Measurements from ENCODE around the gene ATP1B3.

DNA sequence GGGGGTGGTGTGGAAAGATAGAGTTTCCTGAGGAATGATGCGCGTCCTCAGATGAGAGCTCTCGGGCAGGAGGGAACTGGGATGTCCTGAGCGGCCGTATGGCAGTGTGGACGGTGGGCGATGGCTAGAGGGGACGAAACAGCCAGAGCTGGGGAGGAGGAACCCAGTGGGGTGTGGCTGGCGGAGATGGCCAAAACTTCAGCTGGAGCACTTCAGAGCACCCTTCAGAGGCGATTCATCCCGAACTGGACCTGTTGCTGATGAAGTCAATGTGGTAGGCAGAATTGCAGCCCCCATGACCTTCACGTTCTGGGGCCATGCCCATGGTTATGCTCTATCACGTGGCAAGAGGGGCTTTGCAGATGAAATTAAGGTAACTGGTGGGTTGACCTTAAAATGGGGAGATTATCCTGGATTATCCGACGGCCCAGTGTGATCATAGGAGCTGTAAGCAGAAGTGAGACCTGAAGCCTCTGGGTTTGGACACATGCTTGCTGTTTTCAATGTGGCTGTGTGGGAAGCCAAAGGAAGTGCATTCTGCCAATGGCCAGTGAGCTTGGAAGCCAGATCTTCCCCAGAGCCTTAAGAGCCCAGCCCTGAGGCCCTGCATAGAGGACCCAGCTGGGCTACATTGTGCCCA, 52.3 kb downstream of the ATP1B3 start:
- TF ChIP-seq, protein P1, sequence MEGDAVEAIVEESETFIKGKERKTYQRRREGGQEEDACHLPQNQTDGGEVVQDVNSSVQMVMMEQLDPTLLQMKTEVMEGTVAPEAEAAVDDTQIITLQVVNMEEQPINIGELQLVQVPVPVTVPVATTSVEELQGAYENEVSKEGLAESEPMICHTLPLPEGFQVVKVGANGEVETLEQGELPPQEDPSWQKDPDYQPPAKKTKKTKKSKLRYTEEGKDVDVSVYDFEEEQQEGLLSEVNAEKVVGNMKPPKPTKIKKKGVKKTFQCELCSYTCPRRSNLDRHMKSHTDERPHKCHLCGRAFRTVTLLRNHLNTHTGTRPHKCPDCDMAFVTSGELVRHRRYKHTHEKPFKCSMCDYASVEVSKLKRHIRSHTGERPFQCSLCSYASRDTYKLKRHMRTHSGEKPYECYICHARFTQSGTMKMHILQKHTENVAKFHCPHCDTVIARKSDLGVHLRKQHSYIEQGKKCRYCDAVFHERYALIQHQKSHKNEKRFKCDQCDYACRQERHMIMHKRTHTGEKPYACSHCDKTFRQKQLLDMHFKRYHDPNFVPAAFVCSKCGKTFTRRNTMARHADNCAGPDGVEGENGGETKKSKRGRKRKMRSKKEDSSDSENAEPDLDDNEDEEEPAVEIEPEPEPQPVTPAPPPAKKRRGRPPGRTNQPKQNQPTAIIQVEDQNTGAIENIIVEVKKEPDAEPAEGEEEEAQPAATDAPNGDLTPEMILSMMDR (IDR thresholded peaks at IDR 0.05) = no peak
- no peak for TF ChIP-seq POLR2A (IDR thresholded peaks at IDR 0.05)

All from Peyer's patch (tissue), 4 donors.